OCI-M2 (cell line): Measurements from ENCODE around the gene CFLAR.
"Not testable (repeated sequence)": the region's sequence is repeated elsewhere in the genome, so short reads cannot be mapped to it uniquely, and the experiment has no call there.

Source experiments
- DNase-seq: peaks from one replicate; lab custom pipeline; 2025; ENCODE audit not compliant: unreplicated experiment; lab: John Stamatoyannopoulos, UW

CFLAR gene

DNA sequence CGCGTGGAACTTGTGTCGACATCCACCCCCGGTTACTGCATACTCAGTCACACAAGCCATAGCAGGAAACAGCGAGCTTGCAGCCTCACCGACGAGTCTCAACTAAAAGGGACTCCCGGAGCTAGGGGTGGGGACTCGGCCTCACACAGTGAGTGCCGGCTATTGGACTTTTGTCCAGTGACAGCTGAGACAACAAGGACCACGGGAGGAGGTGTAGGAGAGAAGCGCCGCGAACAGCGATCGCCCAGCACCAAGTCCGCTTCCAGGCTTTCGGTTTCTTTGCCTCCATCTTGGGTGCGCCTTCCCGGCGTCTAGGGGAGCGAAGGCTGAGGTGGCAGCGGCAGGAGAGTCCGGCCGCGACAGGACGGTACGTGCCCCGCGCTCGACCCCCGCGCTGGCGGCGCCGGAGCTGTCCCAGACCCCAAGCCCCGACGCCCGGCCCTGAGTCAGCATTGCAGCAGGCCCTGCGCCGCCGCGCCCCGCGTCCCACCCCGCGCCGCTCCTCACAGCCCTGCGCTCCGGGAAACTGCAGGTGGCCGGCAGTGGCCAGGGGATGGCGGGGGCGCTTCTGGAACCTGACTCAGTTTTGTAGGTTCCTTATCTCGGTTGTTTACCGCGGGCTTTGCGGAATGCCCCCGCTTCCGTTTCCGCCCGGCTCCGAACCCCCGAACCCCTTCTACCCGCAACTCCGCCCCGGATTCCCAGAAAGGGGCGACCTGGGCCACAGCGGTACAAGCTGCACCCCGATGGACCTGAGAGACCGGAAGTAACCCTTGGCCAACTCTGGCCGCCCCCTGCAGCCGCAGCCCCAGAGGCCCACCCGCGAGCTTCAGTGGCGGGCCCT, at the start of gene CFLAR:
Gene CFLAR (plus strand): TSS at position 50 of the 844 bp plus-strand sequence. CDS start 13,702 bp downstream, outside the sequence.
- DNase-seq = peak; percentile 44

DNA sequence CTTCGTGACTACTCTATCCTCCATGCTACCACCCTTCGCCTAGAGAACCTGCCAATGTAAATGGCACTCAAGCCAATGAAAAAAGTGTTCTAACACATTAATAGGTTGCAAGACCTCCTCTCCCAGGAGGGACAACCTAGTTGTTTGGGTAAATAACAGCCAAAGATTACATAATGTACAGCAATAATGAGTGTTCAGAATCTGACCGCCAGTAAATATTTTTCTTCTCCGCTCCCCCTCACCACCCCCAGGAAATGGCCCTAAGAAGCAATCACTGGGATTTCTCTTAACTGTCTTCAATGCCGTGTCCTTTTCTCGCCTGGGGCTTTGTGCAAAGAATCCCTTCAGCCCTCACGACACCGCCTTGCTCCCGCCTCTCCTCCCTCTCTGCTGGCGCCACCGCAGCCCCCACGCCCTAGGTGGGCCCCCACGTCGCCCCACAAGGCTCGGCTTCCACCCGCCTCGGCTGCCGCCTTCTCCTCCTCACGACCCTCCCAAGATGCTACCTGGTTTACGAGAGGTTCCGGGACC, 45.0 kb upstream of the CFLAR start:
- no peak for DNase-seq

DNA sequence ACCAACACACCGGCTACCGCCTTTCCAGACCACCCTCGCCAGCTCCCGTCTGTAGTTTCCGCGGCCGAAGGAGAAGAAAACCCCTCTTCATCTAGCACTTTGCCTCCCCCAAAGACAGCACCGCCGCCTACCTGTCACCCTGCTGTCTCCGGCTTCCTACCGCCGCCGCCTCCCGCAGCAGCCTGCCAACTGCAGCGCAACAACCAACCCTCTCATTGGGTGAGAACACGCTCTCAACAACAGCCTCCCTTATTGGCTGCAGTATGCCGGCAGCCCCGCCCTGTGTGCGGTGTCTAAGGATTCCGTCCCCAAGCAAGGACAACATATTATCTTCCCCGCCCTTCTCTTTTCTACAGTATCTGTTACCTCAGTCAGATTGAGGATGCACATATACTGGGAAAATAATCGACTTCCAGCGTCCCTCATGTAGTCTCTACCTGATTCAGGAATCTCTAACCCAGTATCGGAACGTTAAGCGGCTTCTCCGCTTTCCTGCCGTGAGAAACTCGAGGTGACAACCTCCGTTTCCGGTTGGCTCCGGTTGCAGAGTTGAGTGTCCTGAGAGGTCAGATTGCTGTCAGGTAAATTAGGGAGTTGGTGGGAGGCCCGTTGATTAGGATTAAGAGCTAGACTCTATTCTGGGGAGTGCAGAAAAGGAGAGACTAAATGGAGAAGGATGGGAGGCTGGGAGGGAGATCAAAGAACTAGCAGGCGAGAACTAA, 44.3 kb upstream of the CFLAR start, which contains the start of the genes HYCC2 and NDUFB3:
Gene HYCC2 (minus strand): TSS at position 193 of the 722 bp plus-strand sequence. CDS start 47,662 bp downstream, outside the sequence.
Gene NDUFB3 (plus strand): TSS at position 523 of the 722 bp plus-strand sequence. CDS start 6,882 bp downstream, outside the sequence.
- DNase-seq = peak; percentile 66

DNA sequence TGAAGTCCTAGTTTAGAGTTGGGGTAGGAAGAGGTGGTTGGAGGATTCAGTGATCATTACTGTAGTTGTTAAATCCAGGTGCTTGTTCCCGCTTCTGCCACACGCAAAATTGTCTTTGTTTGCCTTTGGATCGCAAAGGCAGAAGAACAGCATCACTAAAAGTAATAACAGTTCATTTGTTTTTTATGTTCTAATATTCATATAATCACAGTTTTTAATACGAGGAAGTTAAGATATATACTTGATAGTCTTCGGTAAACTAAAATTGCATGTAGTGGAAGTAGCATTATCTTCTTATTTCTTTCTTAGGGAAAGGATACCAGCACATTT, 43.8 kb upstream of the CFLAR start:
- no peak for DNase-seq

DNA sequence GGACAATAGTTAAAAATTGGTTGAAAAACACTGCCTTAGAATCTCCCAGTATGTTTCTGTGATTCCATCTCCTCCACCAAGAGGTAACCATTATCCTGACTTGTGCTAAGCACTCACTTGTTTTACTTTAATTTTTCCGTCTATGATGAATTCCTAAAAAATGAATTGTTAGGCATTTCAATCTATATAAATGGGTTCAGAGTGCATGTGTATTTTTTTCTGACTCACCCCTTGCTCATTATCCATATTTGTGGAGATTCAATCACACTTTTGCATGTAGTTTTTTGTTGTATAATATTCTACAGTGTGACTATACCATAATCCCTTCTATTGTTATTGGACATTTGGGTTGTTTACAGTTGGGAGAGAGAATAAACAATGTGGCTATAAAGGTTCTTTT, 42.9 kb upstream of the CFLAR start:
- DNase-seq = no peak

DNA sequence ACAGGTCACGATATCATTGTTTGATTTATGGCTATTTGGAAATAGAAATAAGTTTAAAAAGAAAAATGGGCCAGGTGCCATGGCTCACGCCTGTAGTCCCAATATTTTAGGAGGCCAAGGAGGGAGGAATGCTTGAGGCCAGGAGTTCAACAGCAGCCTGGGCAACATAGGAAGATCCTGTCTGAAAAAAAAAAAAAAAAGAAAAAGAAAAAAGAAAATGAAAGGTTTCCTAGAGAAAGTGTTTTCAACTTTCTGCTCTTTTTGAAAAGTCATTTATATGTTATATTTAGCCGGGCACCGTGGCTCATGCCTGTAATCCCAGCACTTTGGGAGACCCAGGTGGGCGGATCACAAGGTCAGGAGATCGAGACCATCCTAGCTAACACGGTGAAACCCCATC, 41.0 kb upstream of the CFLAR start:
- DNase-seq = no peak

DNA sequence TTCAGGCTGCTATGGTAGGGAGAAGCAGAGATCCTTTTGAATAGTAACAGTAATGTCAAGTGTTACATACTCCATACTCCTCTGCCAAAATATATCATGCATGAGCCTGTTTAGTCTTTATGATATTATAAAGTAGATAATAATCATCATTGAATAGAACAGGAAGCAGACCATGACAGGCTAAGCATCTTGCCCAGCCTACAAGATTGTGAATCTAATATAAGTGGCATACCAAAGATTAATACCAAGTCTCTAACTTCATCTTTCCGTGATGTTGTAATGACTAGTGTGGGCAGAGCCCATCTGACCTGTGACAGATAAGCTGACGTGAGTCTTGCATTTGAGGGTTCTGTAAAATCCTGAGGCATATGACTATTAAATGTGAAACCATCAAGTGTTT, 31.1 kb upstream of the CFLAR start:
- DNase-seq = no peak

DNA sequence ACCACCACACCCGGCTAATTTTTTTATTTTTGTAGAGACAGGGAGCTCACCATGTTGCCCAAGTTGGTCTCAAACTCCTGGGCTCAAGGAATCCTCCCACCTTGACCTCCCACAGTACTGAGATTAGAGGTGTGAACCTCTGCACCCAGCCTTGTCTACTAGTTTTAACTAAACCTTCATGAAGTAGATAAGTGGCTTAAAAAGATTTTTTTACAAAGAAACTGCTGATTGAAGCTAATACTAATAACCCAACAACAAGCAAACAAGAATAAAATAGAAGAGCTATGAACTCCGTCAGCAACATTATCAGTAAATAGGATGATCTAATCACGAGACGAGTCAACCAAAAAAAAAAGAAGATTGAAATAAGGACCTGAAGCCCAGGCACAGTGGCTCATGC, 25.4 kb upstream of the CFLAR start:
- no peak for DNase-seq

DNA sequence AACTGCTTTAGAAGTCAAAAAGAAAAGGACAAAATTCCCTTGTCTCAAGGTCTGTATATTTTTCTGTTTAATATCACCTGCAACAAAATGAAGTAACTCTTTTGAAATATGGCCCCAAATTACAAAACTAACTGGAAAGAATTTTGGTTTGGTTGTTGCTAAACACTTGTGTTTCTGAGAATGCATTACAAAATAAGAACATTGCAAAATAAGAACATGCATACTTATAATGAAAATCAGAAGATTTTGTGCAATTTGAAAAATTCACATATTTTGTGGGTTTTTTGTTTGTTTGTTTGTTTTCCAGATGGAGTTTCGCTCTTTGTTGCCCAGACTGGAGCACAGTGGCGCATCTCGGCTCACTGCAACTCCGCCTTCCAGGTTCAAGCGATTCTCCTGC, 22.4 kb upstream of the CFLAR start:
- DNase-seq = no peak

DNA sequence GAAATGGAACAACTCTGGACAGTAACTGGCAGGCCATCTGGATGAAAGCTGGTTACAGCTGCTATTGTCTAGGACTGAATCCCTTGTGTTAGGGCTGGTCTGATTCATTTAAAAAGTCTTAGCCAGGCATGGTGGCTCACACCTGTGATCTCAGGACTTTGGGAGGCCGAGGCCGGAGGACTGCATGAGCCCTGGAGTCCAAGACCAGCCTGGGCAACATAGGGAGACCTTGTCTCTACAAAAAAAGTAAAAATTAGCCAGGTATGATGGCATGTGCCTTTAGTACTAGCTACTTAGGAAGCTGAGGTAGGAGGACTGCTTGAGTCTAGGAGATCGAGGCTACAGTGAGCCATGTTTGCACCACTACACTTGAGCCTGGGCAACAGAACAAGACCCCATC, 15.5 kb upstream of the CFLAR start:
- DNase-seq = no peak

DNA sequence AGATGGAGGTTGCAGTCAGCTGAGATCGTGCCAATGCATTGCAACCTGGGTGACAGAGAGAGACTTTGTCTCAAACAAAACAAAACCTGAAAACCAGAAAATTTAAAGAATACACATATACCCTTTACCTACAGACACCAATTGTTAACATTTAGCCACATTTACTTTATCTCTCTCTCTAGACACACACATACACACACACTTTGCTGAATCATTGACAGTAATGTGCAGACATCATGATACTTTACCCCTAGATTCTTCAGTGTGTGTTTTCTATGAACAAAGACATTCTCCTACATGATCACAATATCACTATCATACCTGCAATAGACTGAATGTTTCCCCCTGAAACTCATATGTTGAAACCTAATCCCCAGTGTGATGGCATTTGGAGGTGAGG, 10.2 kb upstream of the CFLAR start:
- no peak for DNase-seq

DNA sequence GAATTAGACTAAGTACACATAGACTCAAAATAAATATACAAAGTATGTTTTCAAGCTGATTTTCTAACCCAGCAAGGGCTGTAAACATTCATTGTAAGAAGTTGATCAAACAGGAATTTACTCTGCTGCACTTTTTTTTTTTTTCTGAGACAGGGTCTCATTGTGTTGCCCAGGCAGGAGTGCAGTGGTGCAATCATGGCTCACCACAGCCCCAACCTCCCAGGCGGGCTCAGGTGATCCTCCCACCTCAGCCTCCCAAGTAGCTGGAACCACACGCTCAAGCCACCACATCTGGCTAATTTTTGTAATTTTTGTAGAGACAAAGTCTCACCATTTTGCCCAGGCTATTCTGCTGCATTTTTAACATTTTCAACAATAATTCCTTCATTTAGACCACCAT, 8.3 kb upstream of the CFLAR start:
- no peak for DNase-seq

DNA sequence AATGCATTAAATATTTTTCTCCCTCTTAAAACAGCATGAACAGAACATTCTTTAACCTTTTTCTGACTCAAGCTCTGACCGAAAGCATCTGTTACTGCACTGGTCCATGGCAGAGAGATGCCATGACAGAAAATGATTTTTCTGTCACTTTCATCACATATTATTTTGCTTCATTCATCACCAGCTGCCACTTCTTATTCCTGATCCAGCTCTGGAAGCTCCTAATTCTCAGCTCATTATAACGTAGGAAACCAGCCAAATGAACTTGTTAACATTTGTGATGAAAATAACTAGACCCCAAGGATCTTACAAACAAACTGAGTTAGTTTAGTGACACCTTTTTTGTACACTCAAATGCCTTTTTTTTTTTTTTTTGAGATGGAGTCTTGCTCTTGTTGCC, 7.6 kb upstream of the CFLAR start:
- DNase-seq = no peak

DNA sequence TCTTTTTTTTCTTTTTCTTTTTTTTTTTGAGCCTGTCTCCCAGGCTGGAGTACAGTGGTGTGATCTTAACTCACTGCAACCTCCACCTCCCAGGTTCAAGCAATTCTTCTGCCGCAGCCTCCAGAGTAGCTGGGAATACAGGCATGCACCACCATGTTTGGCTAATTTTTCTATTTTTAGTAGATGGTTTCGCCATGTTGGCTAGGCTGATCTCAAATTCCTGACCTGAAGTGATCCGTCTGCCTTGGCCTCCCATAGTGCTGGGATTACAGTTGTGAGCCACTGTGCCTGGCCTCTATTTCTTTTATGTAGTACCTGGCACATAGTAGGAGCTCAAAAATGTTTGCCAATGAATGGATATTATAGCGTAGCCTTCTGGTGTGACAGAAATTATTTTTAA, 6.8 kb upstream of the CFLAR start:
- no peak for DNase-seq

DNA sequence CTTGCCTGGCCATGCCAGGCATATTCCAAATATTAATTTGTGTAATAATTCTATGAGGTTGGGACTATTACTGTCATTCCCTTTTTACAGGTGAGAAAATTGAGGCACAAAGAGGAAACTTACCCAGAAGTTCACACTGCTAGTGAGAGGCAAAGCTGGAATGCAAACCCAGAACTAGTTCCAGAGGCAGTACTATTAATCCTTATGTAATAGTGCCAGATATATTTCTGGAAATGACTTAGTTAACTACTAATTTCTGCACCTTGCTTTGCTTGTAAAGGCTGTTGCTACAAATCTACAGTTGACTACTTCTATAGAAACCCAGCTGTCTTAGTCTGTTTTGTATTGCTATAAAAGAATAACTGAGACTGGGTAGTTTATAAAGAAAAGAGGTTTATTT, 5.3 kb upstream of the CFLAR start:
- DNase-seq = no peak

DNA sequence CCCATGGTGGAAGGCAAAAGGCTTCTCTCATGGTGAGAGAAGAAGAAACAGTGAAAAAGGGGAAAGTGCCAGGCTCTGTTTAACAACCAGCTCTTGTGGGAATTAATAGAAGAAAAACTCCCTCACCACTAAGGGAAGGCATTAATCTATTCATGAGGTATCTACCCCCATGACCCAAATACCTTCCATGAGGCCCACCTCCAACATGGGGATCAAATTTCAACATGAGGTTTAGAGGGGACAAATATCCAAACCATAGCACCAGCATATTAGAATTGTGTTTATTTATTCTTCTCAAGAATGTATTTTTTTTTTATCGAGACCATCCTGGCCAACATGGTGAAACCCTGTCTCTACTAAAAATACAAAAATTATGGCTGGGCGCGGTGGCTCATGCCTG, 4.9 kb upstream of the CFLAR start:
- no peak for DNase-seq

DNA sequence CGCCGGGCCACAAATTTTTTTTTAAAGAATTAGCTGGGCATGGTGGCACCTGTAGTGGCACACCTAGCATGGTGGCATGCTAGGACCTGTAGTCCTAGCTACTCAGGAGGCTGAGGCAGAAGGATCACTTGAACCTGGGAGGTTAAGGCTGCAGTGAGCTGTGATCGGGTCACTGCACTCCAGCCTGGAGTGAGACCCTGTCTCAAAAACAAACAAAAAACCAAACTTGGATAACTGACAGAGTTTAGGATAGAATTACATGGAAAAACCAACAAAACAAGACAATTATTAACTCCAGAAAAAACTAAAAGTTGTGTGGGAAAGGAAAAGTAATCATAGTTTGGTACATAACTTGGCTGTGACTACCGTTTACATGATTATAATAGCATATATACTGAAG, 1.6 kb upstream of the CFLAR start:
- no peak for DNase-seq

DNA sequence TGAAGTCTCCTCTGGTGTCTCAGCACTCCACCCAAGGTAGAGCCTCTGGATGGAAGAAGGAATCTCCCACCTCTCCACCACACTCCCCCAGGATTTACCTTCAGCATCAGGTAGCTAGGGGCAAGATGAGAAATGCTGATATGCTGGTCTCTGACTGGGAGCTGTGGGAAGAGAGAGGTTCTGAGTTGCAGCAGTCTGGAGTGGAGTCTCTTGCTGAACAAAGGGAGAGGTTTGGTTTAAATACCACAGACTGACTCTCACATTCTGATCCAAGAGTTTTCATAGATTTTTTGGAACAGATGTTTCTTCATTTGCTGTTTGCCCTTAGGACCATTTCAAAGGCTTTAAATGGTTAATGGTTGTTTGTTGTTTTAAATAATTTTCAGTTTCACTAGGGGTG, 1.1 kb upstream of the CFLAR start:
- no peak for DNase-seq

DNA sequence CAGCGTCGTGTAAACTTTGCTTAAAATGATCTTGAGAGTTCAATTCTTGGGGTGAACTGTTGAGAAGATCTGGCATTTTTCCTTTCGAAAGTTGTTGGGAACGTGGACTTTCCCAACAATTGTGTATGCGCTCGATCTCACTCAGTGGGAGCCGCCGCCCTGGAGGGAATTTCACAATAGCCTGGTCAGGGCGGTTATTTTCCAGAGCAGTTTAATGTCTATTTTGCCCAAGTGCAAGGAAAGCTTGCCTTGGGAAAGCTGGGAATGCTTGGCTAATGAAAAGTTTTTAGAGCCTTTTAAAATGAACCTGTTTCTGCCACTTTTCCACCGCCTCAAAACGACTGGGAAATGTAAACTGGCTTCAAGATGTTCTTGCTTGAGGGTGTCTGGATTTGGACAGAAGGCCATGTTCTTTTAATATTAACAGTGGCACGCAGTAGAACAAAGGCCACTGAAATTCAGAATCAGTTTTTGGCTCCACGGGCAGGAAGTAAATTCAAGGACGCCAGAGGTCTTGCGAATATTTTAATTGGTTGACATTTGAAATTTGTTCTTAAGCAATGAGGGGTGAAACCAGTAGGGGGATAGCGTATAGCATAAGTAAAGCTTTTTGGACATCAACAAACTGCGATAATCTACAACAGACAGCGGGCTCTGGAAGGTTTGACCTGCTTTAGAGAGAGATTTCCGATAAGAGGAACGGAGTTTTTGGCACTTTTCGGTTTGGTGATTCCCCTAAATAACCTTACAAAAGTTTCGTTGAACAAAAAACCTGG, 1.2 kb downstream of the CFLAR start:
- peak; percentile 19 for DNase-seq

DNA sequence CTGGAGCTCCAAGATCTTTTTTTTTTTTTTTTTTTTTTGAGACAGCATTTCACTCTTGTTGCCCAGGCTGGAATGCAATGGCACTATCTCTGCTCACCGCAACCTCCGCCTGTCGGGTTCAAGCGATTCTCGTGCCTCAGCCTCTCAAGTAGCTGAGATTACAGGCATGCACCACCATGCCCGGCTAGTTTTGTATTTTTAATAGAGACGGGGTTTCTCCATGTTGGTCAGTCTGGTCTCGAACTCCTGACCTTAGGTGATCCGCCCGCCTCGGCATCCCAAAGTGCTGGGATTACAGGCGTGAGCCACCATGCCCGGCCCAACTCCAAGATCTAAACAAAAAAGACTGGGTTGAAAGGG, 1.8 kb downstream of the CFLAR start:
- DNase-seq = not testable (repeated sequence)
